HG03060 (cell line): ENCODE measurements around the gene OTOGL.

Experiments used
- ATAC-seq: cut with Tn5 transposase; IDR thresholded peaks from one replicate; pipeline ENCODE4 v1.9.1; 2021; ENCODE audit warnings: low read depth, moderate number of reproducible peaks; ENCODE audit not compliant: unreplicated experiment

The OTOGL gene

DNA sequence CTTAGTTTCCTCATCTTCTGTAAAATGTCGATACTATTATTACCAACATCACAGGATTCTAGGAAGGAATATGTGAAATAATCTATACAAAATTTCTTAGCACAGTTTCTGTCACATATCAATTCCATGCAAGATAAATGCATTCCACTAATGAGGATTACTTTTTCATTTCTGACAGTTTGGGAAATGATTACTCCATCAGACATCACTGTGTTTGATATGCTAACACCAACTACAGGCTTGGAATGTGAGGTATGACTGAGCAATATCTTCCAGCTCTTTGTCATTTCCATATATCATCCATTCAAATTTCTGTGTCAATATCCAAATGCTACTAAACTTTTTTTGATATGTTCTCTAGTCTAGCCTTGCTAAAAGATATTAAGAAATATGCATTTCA lies 233.5 kb downstream of the OTOGL start:
- ATAC-seq, result no peak

DNA sequence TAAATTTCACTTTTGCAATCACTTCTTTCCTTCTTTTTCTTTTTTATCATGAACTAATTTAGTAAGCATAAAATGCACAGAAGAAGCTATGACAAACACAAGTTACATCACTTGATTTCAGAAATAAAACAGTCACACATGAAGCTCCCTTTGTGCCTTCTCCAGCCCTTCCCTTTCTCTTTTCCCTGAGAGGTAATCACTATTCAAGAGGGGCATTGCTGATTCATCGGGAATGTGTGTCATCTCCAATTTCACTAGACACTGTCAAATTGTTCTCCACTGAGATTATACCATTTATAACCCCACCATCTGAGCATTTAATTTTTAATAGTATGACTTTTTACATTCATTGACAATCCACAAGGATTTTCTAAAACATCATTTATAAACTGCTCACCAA lies 253.1 kb downstream of the OTOGL start:
- no peak for ATAC-seq

DNA sequence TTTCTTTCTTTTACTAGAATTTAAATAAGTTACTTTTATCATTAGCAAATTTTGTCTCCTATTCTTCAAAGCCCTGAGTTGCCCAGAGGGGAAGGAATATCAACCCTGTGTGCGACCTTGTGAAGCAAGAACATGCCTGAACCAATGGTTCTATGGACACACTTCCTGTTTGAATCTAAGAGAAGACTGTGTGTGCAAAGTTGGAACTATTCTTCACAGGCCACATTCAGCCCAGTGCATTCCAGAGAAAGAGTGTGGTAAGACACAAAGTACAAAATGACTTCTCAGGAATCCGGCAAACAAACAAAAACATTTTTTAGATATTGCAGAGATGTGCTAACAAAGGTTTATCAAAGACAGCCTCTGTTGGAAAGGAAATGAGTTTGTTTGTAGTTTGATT lies 253.9 kb downstream of the OTOGL start:
- ATAC-seq, result no peak

DNA sequence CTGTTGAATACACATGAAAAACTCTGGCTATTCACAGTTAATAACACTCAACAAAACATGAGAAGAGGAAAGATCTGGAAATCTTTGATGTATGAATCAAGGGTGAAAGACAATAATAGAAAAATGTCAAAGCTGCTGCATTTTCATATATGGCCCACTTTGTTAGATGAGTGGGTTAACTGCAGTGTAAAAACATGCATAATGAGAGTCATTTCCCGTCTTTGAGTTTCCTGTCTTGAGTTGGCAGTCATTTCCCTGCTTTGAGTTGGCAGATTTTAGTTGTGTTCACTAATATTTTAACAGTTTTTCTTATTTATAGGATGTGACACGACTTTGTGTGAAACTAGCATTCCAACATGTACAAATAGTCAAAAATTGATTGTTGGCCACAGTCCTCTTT lies 256.8 kb downstream of the OTOGL start:
- no peak for ATAC-seq

DNA sequence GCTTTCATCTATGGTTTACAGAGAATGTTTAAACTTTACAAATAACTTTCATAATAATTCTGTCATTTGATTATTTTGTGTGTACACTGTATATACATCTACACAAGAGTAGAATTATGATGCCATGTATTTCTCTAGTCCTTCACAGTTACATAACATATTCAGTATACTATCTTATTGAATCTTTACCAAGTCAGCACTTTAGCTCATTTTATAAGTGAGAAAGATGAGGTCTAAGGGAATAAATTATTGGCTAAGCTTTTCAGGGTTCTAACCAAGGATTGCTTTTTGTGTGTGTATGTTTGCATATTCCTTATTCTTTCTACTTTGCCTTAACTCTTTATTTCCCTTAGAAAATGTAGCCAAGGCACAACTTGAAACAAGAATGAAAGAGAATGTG lies 260.4 kb downstream of the OTOGL start:
- no peak for ATAC-seq

DNA sequence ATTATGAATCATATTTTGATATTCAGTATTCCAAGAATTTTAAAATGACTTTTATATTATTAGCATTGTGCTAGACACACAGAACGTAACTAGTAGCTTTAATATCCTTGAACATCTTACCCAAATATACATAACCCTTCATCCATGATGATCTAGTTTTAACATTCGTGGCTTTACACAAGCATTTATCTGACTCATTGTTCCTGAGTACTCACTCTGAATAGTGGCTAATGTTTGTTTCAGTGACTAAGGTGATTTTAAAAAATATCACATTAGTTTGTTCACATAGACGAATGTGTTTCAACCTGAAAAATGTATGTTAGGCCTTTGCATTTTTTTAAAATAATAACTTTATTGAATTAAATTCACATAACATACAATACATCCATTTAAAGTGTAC lies 264.7 kb downstream of the OTOGL start:
- no peak for ATAC-seq

DNA sequence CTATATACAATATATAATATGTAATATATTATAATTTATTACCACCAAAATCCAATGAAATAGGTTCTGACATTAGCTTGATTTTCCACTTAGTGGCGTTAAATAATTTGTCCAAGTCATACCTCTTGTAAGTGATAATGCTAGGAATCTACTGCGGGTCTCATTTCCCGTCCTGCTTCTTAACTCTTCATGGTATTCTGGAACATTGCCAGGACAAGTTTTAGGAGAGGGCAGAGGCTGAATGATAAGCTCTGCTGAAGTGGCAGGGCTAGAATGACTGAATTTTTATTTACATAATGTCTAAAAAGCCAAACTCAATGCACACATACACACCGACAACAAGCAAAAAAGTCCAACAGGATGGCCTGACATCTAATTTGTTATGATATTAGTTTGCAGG lies 274.3 kb downstream of the OTOGL start:
- ATAC-seq, result no peak

DNA sequence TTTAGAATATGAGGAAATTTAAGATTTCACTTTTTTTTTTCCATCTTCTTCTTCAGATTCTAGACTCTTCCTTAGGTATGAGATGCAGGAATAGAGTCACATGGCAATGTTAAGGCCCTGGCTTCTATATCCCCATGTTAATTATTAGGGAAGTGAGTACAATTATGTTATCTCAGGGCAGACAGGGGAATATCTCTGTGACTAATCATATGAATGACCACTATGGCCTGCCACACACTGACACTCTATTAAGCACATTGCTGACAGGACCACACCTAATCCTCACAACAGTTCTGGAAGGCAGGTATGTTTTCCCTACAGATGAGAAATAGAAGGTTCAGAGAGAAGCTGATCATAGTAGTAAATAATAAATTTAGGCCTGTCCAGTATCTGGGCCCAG lies 275.3 kb downstream of the OTOGL start:
- ATAC-seq, result no peak

DNA sequence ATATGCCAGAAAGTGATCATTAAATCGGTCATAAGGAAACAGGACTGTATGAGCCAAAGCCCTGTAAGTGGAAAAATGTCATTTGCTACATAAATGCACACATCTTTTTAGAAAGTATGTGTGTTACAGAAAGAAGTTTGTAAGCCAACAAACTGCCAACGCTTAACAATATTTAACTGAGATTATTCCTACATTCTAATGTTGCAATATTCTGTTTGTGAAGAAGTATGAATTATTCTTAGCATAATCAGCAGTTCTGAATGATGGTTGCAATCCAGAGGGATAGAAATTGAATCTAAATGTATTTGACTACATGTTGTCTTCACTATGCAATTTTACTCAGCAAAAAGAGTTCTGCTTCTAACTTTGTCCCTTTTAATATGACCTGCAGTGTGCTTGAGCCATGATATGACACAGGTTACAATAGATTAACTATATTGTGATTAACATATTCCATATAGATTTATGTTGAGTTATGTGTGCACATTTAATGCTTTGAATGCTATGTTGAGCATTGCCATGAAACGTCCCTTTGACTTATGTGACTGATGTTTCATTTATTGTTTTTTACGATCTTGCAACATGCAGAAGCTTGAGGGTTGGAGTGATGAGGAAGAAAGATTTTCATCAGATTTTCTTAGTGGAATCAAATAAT lies 277.9 kb downstream of the OTOGL start:
- ATAC-seq, result no peak

DNA sequence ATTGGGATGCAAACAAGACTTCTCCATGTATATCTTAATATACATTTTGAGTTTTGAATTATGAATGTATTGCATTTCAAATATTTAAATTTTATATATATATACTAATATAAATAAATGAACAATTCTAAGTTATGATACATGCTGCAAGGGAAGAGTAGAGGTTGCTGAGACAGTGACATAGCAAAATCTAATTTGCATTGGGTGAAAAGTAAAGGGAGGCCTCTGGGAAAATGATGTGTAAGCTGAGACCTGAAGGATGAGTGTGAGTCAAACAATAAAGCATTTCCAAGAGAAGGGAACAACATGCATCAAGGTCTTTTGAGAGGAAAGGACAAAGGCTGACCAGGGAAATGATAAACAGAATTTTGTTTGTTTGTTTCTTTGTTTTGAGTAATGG lies 281.8 kb downstream of the OTOGL start:
- ATAC-seq, result no peak

DNA sequence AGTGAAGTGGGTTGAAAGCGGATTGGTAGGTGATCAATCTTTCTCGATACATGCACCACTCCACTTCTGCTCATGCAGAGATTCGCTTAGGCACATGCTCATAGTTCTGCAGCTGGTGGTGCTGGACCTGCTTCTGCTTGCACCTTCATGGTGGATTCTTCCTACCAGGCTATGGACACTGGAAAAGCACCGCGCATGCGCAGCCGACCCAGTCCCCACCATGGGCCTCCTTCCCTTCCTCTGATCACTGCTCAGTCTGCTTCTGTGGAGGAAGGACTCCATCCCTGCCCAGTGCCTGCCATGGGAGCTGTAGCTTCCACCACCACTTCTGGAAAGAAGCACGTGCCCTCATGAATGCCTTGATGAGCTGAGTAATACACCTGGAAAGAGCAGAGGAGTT lies 282.9 kb downstream of the OTOGL start:
- no peak for ATAC-seq

DNA sequence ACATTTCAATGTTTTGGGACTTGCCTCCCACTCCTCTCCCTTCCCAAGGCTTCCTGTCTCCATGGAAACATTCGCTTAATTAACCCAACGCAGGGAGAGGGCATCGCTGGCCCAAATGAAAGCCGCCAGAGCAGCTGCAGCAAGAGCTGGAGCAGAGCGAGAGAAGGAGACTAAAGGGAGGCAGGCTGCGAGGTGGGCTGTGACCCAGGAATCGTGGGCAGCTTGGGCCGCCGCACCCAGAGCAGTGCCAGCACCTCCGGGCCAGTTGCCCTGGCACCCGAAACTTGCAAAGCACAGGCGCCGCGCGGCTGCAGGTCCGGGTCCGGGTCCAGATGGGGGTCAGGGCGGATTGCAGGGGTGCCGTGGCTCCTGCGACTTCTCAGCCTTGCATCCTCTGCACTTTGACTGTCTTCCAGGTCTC lies 301.2 kb downstream of the OTOGL start:
- ATAC-seq, result no peak

DNA sequence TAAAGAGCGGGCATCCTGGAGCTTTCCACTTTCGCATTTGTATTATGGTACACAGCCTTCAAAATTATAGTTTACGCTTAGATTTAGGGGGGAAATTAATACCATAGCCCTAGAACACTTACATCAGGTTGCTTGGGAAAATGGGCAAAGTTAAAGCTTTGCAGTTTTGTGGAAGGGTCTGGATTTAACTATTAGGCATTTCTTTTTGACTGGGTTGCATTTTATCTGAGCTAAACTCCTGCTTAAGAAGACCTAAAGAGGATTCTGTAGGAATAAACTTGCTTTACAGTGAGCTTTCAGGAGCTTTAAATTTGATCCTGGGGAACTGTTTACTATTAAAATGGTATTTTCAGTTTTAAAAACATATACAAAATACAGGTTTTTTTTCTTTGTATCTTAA lies 301.9 kb downstream of the OTOGL start:
- no peak for ATAC-seq

DNA sequence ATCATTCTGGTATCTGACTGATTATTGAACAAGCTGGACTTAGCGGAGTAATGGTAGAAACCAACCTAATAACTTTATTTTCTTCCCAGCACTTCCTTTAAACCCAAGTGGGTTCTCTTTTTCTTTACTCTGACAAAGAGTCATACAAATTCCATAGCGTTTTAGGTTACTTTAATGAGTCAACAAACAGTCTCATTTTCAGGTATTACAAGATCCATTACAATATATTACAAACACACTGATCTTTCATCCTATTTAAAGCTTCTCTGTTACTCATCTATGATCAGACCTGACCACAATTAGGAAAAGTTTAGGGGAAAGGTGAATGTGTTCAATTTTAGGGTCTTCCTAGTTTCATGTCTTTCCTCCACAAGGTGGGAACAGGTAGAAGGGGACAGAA lies 305.3 kb downstream of the OTOGL start:
- no peak for ATAC-seq

DNA sequence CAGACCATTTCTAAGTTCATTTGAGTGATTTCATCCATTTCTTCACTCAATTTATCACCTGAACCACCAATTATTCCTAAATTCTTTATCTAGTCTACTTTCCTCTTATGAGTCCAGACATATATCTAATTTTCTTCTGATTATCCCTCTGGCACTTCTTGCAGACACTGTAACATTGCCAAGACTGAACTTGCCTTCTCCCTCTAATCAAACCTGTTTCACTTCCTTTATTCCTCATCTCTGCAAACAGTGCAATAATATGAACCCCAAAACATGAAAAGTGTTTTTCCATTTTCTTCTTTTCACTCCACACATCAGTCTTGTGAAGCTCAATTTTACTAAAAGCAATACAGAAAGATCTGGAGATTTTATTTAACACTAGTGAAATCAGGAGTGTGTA lies 306.9 kb downstream of the OTOGL start:
- ATAC-seq, result no peak

DNA sequence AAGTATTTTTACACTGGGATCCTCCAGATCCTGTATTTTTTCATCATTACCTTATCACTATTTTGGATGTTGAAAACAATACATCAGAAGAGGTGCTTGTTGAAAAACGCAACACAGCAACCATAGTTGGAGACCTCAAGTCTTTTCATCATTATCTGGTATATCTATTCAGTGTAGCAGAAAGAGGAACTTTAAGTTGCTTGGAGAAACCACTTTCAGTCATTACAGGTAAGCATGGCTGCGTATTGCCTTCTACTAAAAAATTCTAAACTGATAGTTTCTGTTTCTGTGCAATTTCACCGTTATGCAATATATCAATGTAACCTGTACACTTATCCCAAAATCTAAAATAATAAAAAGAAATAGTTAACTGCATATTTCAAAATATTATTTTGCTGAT lies 312.4 kb downstream of the OTOGL start:
- ATAC-seq, result no peak

DNA sequence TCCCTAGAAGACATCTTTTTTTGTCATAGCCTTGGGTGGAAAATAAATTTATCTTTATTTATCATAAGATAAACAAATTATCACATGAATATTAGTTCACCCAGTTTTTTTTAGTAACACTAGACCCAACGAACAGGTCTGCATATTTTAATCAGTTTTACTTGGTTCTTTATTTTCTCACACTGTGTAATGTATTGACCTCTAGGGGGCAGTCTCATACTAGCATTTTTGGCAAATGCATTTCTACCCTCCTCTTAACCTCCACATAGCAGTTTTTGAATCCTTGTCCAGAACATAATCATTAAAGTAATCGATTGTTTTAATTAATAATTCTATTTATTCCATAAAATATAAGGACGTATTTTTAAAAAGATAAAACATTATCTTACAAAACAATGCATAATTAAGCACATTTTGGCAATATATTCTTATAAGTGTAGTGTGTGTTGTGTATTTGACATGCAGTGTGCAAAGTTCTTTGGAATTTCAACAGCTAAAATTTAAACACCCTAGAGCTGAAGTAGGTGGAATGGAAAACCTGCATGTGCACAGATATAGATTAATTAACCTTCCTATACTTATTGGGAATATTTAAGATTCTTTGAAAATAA lies 313.1 kb downstream of the OTOGL start:
- ATAC-seq, result peak; percentile 74

DNA sequence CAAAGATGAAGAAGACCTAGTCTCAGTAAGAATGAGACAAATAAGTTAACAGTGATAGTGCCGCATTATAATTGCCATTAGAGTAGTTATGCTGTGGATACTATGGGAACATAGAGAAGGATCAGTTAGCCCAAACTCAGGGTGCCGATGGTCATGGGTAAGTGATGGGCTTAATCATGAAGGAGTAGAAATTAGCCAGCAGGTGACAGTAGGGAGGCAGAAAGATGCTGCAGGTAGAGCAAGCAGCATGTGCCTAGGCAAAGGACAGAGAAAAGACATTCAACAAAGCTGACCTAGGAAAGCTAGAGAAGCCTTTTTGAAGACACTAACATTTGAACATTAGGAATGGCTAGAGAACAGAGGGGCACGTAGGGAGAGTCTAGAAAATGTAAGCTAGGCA lies 314.1 kb downstream of the OTOGL start:
- no peak for ATAC-seq

DNA sequence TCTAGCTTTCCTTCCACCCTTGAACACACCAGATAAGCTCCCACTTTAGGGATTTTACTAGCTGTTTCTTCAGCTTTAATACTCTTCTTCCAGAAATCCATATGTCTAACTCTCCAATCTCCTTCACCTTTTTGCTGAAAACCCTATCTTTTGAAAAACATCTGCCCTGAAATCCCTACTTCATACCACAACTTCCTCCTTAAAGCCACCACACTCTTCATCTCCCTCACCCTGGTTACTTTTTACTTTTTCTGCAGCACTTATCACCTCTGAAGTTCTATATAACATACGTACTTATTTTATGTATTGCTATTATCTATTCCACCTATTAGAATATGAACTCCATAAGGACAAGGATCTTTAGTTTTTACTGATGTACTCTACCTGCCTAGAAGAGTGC lies 316.1 kb downstream of the OTOGL start:
- no peak for ATAC-seq

DNA sequence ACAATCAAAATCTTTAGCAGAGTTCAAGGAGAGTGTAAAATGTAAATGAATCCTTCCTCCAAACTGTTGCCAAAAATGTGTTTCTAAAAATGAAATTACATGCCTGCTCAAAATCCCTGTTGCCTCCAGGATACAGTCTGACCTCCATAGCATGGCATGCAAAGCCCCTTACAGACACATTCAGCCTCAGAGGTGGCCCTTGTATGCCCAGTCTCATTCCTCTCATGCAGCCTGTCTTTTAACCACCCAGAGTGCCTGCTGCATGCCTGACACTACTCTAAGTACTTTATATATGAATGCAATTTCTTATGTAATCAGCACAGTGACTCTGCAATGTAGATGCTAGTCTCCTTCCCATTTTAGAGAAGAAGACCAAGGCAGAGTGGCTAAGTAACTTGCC lies 320.3 kb downstream of the OTOGL start:
- ATAC-seq, result no peak

DNA sequence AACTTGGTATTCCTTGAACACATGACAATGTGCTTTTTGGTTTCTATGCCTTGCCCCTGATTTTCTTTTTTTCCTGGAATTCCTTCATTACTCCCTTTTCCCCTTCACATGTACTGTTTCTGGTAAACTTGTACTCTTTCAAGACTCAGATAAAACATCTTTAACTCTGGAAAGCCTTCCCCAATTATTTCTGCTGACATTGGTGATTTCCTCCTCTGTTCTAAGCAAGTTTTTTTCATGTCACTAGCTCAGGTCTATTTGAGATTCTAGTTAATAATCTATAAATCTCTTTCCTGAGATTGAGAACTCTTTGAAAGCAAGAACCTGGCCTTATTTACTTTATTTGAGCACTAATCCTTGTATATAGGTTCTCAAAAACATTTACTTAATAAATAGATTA lies 320.7 kb downstream of the OTOGL start:
- ATAC-seq, result no peak

DNA sequence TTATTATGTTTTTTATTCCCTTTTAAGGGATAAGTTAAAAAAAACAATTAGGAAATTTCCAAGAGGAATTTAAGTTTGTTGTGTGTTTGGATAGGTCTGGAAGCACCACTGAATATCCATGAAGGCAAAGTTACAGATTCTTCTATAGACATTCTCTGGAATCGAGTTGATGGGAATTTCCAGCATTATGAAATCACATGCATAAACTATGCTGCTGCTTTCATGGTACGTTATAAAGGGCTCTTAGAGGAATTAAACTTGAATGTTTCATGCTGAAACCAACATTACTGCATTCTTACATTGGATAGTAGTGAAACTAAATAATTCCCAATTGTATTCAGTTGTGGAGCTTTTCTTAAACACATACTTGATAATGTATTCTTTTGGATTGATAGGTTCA lies 323.2 kb downstream of the OTOGL start:
- ATAC-seq, result no peak
